ENCODE measurements around the gene TRIB2. TPM values are rescaled to one million over a fixed set of nuclear protein-coding genes. Genes with fewer than 3 reads are reported as not detected.

TRIB2 gene
- polyA plus RNA-seq, 1 of the 3 experiments (the other 2 are of a cell fraction) = 27.5 TPM

GRCh38 chr2:12688091-12688490 lies 28.6 kb upstream of the TRIB2 start:
- Histone ChIP-seq H3K9me3 (peaks cover 8% of the 10 kb centered on the region; the same call in 1 of the 2 replicates), H3K27me3 (ENCODE audit: insufficient read depth) (no peaks in the 10 kb centered on the region), H2AFZ (ENCODE audit: low read depth) (no peak overlapping the region), H3K4me3 (ENCODE audit: low read depth in 2 of 2, low read length in 1 of 2) (no peak overlapping the region), H3K79me2 (ENCODE audit: insufficient read depth) (no peaks in the 10 kb centered on the region), H3F3A (replicated peaks; ENCODE audit: insufficient read depth) (no peaks in the 10 kb centered on the region), H3K27ac (ENCODE audit: low read depth in 2 of 2, low read length in 1 of 2) (no peak overlapping the region), H3K4me1 (ENCODE audit: control insufficient read depth in 1 of 2, insufficient read depth in 2 of 2, low read depth in 1 of 2, low read length in 1 of 2) (no peaks in the 10 kb centered on the region), H3K9me2 (no peaks in the 10 kb centered on the region), H3K9ac (no peak overlapping the region), H4K20me1 (ENCODE audit: insufficient read depth) (no peaks in the 10 kb centered on the region), H3K4me2 (no peak overlapping the region), H3K36me3 (replicated peaks in 1 of 2; ENCODE audit: control insufficient read depth in 1 of 2, insufficient read depth in 2 of 2, low read length in 1 of 2) (no peaks in the 10 kb centered on the region)
- WGBS (ENCODE audit: low lambda C conversion rate) = 64% methylated on average over 4 of the region's 4 CpGs
- CTCF ChIA-PET = interaction anchor here (0.6 to 1.2 kb wide), 4 partner anchors 28 to 598 kb away, joined by 3 to 4 read pairs (median 4); partner anchors contain the start of gene TRIB2
- TF ChIP-seq MXI1 (IDR thresholded peaks at IDR 0.05; ENCODE audit: low read depth, low read length) = no peak
- no peak for TF ChIP-seq ELF1 (IDR thresholded peaks at IDR 0.05)
- no peak for TF ChIP-seq CTCF (IDR thresholded peaks at IDR 0.05)
- POLR2A ChIA-PET = no interaction called here
- no peak for DNase-seq

GRCh38 chr2:12688893-12689292 lies 27.8 kb upstream of the TRIB2 start:
- 41% methylated on average over 3 of the region's 3 CpGs for WGBS (ENCODE audit: low lambda C conversion rate)
- Histone ChIP-seq H2AFZ (ENCODE audit: low read depth) (no peak overlapping the region), H3F3A (replicated peaks; ENCODE audit: insufficient read depth) (no peaks in the 10 kb centered on the region), H4K20me1 (ENCODE audit: insufficient read depth) (no peaks in the 10 kb centered on the region), H3K4me1 (ENCODE audit: control insufficient read depth in 1 of 2, insufficient read depth in 2 of 2, low read depth in 1 of 2, low read length in 1 of 2) (no peaks in the 10 kb centered on the region), H3K27me3 (ENCODE audit: insufficient read depth) (no peaks in the 10 kb centered on the region), H3K27ac (ENCODE audit: low read depth in 2 of 2, low read length in 1 of 2) (no peak overlapping the region), H3K4me3 (ENCODE audit: low read depth in 2 of 2, low read length in 1 of 2) (no peak overlapping the region), H3K4me2 (no peak overlapping the region), H3K36me3 (replicated peaks in 1 of 2; ENCODE audit: control insufficient read depth in 1 of 2, insufficient read depth in 2 of 2, low read length in 1 of 2) (no peaks in the 10 kb centered on the region), H3K9me3 (peaks cover 8% of the 10 kb centered on the region; the same call in 1 of the 2 replicates), H3K79me2 (ENCODE audit: insufficient read depth) (no peaks in the 10 kb centered on the region), H3K9me2 (no peaks in the 10 kb centered on the region), H3K9ac (no peak overlapping the region)
- no peak for DNase-seq
- TF ChIP-seq USF1 (IDR thresholded peaks at IDR 0.05; ENCODE audit: borderline replicate concordance, low read depth) (no peak), TAF1 (IDR thresholded peaks at IDR 0.05; ENCODE audit: borderline replicate concordance, low read depth, low read length) (no peak), TEAD4 (IDR thresholded peaks at IDR 0.05; ENCODE audit: borderline replicate concordance, insufficient read depth) (no peak), SMC3 (IDR thresholded peaks at IDR 0.05; ENCODE audit: low read depth, low read length) (no peak), NFIC (IDR thresholded peaks at IDR 0.05; ENCODE audit: borderline replicate concordance) (no peak), FOXJ3 (CRISPR knock-in tag; IDR thresholded peaks at IDR 0.05) (no peak), IRF3 (IDR thresholded peaks at IDR 0.05; ENCODE audit: low read depth, low read length) (no peak), EP300 (IDR thresholded peaks at IDR 0.05; ENCODE audit: borderline replicate concordance in 1 of 2, low read depth in 1 of 2, low read length in 1 of 2) (no peak), TCF12 (IDR thresholded peaks at IDR 0.05) (no peak), YY1 (IDR thresholded peaks at IDR 0.05; ENCODE audit: low read depth) (no peak), SIN3A (IDR thresholded peaks at IDR 0.05; ENCODE audit: borderline replicate concordance, low read depth, low read length) (no peak), CTCF (IDR thresholded peaks at IDR 0.05) (no peak), GATA2 (CRISPR knock-in tag; IDR thresholded peaks at IDR 0.05) (no peak), ELF1 (IDR thresholded peaks at IDR 0.05) (no peak)
- CTCF ChIA-PET = interaction anchor here (0.6 to 1.6 kb wide), 3 partner anchors 9 to 599 kb away, joined by 4 to 6 read pairs (median 4); no protein-coding TSS in a partner anchor
- POLR2A ChIA-PET = no interaction called here
